ENCODE data around the gene NCK1.
"Not testable (repeated sequence)": the region's sequence is repeated elsewhere in the genome, so short reads cannot be mapped to it uniquely, and the experiment has no call there.

NCK1 gene

GRCh38 chr3:136862617-136863322 lies 762 bp downstream of the NCK1 start:
- DNase-seq (ENCODE audit: low spot score): peak; percentile 17

- DNase-seq (ENCODE audit: low spot score): no peak
These were observed 7.3 kb downstream of the NCK1 start for GRCh38 chr3:136869282-136869681.

GRCh38 chr3:136872258-136872657 lies 10.2 kb downstream of the NCK1 start:
- not testable (repeated sequence) for DNase-seq (ENCODE audit: low spot score)

- DNase-seq (ENCODE audit: low spot score): not testable (repeated sequence)
These were observed 17.5 kb downstream of the NCK1 start for GRCh38 chr3:136879510-136879909.

- DNase-seq (ENCODE audit: low spot score): peak; percentile 16
These were observed 20.6 kb downstream of the NCK1 start for GRCh38 chr3:136882571-136882970.

- no peak for DNase-seq (ENCODE audit: low spot score)
These were observed 22.1 kb downstream of the NCK1 start for GRCh38 chr3:136883967-136884720.

GRCh38 chr3:136885357-136886213 lies 23.6 kb downstream of the NCK1 start:
- DNase-seq (ENCODE audit: low spot score): peak; percentile 44

- no peak for DNase-seq (ENCODE audit: low spot score)
These were observed 27.9 kb downstream of the NCK1 start for GRCh38 chr3:136889947-136890346.

- DNase-seq (ENCODE audit: low spot score): no peak
These were observed 30.2 kb downstream of the NCK1 start for GRCh38 chr3:136891934-136892855.

GRCh38 chr3:136893848-136894443 lies 31.9 kb downstream of the NCK1 start:
- DNase-seq (ENCODE audit: low spot score): no peak

- DNase-seq (ENCODE audit: low spot score): not testable (repeated sequence)
These were observed 35.2 kb downstream of the NCK1 start for GRCh38 chr3:136897171-136897570.

GRCh38 chr3:136898549-136898948 lies 36.5 kb downstream of the NCK1 start:
- DNase-seq (ENCODE audit: low spot score): no peak

- no peak for DNase-seq (ENCODE audit: low spot score)
These were observed 36.9 kb downstream of the NCK1 start for GRCh38 chr3:136898954-136899353.

GRCh38 chr3:136899622-136900158 lies 37.7 kb downstream of the NCK1 start:
- DNase-seq (ENCODE audit: low spot score): no peak

GRCh38 chr3:136900694-136901093 lies 38.7 kb downstream of the NCK1 start:
- not testable (repeated sequence) for DNase-seq (ENCODE audit: low spot score)

- DNase-seq (ENCODE audit: low spot score): no peak
These were observed 39.4 kb downstream of the NCK1 start for GRCh38 chr3:136901391-136901790.

GRCh38 chr3:136902530-136902929 lies 40.5 kb downstream of the NCK1 start:
- not testable (repeated sequence) for DNase-seq (ENCODE audit: low spot score)

- DNase-seq (ENCODE audit: low spot score): no peak
These were observed 41.9 kb downstream of the NCK1 start for GRCh38 chr3:136903899-136904298.

GRCh38 chr3:136904746-136905145 lies 42.7 kb downstream of the NCK1 start:
- DNase-seq (ENCODE audit: low spot score): no peak

- no peak for DNase-seq (ENCODE audit: low spot score)
These were observed 43.5 kb downstream of the NCK1 start for GRCh38 chr3:136905549-136905948.

- DNase-seq (ENCODE audit: low spot score): no peak
These were observed 44.7 kb downstream of the NCK1 start for GRCh38 chr3:136906725-136907124.

All from CD4-positive, alpha-beta T cell treated with Interleukin-6 at 100 ng/mL for 8 hours (primary cell).